GM18519 (cell line): ENCODE data around the gene SDSL.

Experiments
- ATAC-seq: cut with Tn5 transposase; IDR thresholded peaks from one replicate; pipeline ENCODE4 v1.9.1; 2021; ENCODE audit warnings: mild to moderate bottlenecking, moderate library complexity; ENCODE audit not compliant: unreplicated experiment, low FRiP score

Gene SDSL

DNA sequence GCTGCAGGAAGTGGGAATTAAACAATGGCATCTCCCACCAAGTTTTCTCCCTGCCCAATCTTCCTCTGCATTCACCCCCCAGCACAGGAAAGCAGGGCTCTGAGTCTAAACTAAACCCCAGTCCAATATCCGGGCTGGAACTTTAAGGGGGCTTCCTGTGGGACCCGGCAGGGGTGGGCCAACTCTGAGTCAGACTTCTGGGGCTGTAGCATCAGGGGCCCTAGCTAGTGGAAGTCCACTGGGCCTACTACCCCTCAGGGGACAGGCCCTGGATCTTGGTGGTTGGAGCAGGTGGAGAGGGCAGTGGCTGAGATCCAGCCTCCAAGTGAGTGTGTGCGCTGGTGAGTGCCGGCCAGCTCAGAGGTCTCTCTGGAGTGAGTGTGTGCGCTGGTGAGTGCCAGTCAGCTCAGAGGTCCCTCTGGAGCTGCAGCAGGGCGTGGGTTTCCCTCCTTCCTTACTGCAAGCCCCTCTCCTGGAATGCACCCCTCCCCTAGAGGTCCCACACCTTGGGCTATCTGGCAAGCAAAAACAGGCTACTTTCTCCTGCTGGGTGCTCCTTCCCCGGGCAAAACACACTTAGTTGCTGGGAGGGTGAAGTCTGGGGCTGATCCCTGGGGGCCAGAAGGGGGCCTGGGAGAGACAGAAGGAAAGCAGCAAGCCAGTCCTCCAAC lies 55.1 kb downstream of the SDSL start:
- ATAC-seq = no peak

DNA sequence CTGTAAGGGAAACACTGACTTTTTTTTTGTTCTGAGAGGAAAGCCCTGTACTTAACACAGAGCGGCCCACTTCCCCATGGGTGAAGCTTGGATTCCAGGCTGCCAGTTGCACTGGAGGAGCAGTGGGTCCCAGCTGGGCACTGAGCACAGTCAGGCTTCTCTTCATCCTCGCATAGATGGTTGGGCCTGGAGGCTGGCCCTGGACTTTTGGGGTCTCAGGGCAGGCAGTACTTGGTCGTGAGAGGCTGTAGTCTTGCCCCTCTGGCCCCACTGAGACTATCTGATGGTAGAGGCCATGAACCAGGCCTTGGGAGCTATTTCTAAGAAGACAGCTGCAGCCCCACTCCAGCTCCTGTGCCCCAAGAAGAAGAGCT lies 55.6 kb downstream of the SDSL start:
- ATAC-seq = no peak

DNA sequence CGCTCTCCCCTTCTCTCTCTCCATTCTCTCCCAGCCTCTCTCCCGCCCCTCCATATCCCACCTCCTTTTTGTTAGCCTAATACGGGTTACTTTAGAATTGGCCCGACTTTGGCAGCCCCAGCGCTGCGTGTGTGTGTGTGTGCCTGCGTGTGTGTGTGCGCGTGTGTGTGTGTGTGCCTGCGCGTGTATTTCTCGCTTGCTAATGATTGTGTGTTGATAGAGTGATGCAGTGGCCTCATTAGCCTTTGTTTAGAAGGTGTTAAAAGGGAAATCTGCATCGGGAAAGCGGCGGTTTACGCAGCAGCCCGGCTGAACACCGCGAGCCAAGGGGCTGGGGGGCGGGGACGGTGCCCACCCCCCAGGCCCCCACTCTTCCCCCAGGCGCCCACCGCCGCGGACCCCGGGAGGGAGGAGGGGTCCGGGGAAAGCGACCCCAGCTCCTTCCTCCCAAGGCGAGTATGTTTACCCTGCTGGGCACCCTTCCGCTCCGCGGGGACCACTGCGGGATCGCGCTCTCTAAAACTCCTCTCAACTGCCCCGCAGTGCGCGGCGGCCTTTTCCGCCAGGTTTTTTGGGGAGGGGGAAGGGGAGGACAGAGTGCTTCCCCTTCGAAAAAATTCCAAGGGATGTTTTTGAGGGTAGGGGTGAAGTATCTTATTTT lies 56.3 kb downstream of the SDSL start:
- ATAC-seq = no peak

DNA sequence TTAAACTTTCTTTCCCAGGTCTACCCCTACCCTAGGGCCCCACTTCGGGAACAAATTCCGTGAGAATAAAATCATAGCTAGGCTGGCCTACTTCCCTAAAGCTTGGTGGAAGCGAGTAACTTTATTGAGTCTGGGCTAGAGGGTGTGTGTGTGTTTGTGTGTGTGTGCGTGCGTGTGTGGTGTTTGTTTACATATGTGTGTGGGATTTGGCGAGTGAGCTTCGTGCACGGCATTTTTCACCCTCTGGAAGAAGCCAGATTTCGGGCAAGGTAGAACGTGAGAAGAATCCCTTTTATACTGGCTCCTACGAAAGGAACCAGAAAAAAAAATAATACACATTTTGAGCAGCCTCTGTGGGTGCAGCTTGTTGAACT lies 57.0 kb downstream of the SDSL start:
- ATAC-seq = no peak

DNA sequence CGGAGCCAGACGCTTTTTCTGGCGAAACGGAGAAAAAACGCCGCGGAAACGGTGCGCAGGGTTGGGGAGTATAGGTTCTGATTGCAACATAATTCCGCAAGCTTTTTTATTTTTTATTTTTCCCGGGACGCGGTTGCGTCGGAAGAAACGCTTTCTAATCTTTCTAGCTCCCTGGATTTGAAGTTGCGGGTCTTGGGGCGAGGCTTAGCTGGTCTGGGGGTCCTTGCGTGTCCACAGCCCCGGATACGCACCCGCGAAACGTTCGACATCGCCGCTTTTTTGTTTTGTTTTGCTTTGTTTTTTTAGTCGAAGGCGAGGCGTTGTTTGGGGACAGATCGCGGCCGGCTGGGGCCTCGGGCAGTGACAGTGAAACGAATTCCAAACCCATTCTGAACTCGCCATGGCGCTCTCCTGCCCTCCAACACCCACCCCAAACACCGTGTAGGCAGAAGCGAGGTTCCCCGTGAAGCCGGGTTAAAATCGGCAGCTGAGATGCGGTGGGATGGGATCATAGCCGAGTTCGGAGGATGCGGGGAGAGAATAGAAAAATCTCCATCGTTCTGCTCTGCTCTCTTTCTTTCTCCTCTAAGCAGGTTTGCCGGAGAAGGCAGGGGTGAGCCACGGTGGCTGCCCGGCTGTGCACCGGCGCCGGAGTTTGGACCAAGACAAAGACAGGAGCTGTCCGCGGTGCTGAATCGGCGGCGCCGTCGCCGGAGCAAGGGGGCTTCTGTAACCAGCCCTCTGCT lies 57.6 kb downstream of the SDSL start:
- no peak for ATAC-seq

DNA sequence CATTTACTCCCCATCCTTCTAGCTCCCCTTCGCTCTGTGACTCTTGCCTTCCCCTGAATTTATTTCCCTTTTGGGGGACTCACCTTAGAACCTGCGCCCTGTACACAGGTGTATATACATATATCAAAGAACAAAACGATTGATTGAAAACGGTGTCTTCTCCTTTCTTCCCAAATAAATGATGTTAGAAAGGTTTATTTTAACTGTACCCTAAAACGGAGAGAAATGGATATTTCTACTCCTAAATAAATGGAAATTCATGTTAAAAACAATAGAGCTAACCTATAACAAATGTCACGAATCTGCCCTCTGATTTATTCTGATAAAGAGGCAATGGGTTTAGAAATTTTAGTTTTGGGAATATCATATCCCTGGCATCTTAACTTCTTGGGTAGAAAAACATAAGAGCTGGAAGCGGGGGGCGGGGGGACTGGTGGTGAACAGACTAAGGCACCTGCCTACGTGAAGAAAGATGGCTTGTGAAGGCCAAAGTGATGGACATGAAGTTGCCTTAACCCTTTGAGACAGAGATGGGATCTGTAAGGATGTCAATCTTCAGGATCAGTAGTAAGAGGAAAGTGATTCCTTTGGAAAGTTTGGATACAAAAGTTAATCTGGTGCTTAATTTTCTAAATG lies 58.3 kb downstream of the SDSL start:
- no peak for ATAC-seq

DNA sequence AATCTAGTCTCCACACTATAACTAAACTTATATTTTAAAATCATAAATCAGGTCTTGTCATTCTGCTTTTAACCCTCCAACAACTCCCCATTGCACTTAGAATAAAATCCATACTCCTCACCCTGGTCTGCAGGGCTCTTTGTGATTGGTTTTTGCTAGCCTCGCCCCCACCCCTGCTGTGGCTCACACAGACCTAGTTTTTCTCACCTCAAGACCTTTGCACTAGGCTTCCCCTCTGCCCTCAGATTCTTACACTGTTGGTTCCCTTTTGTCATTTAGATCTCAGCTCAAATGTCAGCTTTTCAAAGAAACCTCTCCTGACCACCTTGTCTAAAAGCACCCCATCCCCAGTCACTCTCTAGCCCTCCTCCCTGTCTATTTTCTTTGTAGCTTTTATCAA lies 60.2 kb downstream of the SDSL start:
- ATAC-seq = no peak

DNA sequence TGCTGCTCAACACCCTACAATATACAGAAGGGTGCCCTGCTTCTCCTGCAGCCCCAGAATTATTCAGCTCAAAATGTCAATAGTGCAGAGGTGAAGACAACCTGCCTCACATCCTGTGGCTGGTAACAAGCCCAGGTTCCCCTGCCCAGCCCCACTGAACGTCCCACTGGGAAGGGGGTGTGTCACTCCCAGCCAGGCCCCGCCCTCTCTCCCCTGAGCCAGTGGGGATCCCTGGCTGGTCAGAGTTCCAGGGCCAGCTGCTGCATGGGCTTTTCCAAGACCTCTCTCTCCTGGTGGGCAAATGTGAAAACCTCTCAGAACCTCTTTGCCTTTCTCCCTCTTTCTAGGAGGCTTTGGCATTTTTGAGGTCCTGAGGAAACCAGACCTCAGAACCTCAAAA lies 63.1 kb downstream of the SDSL start:
- no peak for ATAC-seq

DNA sequence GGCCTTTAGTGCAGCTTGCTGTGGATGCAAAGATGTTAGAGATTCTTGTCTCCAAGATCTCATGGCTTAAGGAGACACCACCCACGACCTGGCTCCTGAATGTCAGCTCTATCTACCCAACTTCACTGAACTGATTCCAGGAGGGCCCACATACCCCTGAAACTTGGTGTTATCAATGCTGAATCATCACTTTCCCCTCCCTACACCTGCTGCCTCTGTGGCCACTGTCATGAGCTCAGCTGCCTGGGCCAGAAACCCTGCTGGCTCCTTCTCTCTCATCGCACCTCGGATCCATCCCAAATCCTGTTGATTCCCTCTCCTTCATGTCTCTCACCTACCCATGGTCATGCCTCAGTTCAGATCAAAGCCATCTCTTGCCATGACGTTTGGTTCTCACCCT lies 64.5 kb downstream of the SDSL start:
- no peak for ATAC-seq
